HG03558 (cell line): ENCODE measurements around the gene ARL15.

Experiments
- ATAC-seq: cut with Tn5 transposase; IDR thresholded peaks from one replicate; pipeline ENCODE4 v1.9.1; 2021; ENCODE audit warnings: moderate number of reproducible peaks; ENCODE audit not compliant: unreplicated experiment; ENCODE audit errors: extremely low read depth

ARL15 gene

DNA sequence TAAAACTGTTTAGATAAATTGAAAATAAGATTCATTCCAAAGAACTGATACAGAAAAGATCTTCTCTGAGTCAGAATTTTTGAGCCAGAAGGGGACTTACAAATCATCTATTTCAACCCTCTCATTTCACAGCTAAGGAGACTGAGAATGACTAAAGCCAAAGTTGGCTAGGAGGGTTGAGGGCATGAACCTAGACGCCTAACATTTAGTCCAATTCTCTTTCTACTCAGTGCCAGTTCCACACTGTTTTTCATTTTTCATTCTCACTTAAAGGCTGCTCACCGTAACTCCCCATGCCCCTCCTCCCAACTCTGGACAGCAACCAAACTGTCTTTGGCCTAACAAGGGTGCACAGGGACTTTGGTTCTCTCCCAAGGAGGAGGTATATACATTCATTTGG, 386.0 kb downstream of the ARL15 start:
- ATAC-seq: no peak

- ATAC-seq: no peak
Observed at GRCh38 chr5:53923961-53924360, 386.4 kb downstream of the ARL15 start.

GRCh38 chr5:53922508-53923498, 387.6 kb downstream of the ARL15 start:
- no peak for ATAC-seq

- ATAC-seq: no peak
Observed at GRCh38 chr5:53917826-53918225, 392.5 kb downstream of the ARL15 start.

- no peak for ATAC-seq
Observed at GRCh38 chr5:53917095-53917494, 393.3 kb downstream of the ARL15 start.

GRCh38 chr5:53915120-53915519, 395.3 kb downstream of the ARL15 start:
- no peak for ATAC-seq

DNA sequence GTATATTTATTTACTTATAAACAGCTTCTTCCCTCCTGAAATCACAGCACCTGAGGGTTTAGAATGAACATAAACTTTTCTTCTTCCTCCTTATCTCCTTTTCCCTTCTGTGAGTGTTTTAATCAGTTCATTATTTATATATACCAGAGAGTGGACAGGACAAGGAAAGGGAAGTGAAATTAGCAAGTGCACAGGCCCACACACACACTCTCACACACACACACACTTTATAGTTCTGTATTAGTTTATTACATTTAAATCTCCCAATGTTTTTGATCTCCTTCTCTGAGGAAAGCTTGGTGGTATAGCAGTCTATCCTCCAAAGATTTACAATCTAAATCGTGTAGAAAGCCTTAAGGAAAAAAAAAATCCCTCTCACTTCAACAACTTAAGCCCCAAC, 396.4 kb downstream of the ARL15 start:
- ATAC-seq: no peak

GRCh38 chr5:53908757-53909156, 401.6 kb downstream of the ARL15 start:
- no peak for ATAC-seq

GRCh38 chr5:53907827-53908226, 402.5 kb downstream of the ARL15 start:
- ATAC-seq: no peak

DNA sequence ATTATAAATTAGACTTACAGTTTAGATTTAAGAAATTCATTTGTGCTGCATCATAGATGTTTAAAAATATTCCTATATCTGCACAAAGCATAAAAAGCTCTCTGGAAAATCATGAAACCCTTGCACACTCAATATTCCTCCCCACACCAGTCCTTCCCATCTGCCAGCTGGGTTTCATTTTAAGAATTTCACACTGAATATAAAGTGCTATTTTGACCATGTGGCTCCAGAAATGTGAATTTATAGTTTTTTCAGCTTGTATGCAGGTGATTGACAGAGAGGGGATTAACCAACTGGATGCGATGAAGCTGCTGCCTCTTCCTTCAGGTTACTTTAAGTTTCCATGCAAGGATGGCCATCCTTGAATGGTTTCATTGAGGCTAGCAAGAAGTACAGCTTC, 403.6 kb downstream of the ARL15 start:
- no peak for ATAC-seq

GRCh38 chr5:53902296-53902907, 408.0 kb downstream of the ARL15 start:
- ATAC-seq: no peak

DNA sequence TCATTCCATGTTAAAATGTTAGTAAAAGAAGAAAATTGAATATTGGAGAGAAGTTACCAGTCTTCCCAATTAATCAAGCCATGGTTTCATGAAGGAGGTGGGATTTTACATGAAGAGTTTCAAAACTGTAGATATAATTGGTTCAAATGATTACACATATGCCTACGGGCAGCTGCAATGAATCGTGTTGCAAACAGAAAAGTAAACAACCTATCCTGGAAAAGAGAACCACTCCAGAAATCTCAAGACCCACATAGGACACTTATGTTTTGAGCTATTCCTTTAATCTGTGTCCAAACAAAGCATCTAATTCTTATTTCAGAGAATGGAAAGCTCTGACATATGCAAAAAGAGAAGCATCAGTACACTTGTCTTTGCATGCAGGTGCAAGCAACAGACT, 409.7 kb downstream of the ARL15 start:
- no peak for ATAC-seq

GRCh38 chr5:53895091-53895683, 415.2 kb downstream of the ARL15 start:
- ATAC-seq: no peak

DNA sequence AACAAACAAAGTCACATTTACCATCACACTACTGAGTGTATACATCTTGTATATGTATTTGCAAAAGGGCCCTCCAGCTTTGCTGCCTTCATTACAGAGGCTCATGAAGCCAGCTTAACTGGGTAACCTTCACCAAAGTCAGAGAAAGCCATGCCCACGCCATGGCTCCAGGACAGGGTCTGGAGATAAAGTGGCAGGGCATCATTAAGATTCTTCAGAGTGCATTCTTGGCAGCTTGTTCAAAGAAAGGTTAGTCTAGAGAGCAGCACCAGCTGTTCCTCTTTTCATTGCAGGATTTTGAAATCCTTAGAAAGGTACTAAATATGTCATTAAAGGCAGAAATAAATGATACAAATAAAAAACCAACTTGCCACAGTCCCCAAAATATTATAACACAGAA, 416.7 kb downstream of the ARL15 start:
- no peak for ATAC-seq

DNA sequence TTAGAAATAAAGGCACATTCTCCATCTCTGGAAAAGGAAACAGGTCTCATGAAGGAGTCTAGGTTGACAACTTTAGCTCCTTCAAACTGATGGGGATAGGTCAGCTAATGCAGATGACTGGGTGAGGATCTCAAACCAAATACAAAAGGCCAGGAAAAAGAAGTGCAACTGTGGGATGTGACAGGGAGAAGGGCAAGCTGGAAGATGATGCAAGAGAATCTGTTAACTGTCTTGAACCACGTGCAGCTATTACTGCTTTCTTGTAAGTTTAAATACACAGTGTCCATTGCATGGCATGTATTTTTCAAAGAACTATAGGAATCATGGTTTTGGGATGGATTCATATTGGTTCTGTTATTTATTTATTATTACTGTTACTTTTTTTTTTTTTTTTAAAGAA, 418.1 kb downstream of the ARL15 start:
- no peak for ATAC-seq

GRCh38 chr5:53891159-53891558, 419.2 kb downstream of the ARL15 start:
- no peak for ATAC-seq

GRCh38 chr5:53890490-53890889, 419.9 kb downstream of the ARL15 start:
- no peak for ATAC-seq

GRCh38 chr5:53884844-53885243, 425.5 kb downstream of the ARL15 start:
- no peak for ATAC-seq

DNA sequence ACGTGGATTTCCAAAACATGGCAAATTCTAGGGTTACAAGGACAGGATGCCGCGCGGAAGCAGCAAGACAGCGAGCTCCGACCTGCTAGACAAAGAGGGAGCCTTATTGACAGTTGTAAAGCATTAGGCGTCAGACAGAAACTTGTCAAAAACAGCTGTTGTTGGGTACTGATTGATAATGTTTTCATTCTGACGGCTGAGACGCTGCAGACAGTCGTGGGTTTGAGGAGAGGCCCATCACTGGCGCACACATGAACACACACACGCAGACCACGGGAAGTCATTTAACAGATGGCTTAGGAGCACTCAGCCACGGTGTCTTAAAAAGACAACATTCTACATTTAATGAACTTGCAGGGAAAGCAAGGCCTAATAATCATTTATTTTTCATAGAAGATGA, 426.0 kb downstream of the ARL15 start:
- no peak for ATAC-seq

- ATAC-seq: no peak
Observed at GRCh38 chr5:53882676-53883031, 427.7 kb downstream of the ARL15 start.

- ATAC-seq: no peak
Observed at GRCh38 chr5:53882006-53882675, 428.2 kb downstream of the ARL15 start.
